Smooth muscle cell (in vitro differentiated cells): Measurements from ENCODE around the gene NKD2. TPM values are rescaled to one million over a fixed set of nuclear protein-coding genes. Genes with fewer than 3 reads are reported as not detected.

Experiments
- DNase-seq: peaks from one replicate; lab custom pipeline; 2025; ENCODE audit not compliant: unreplicated experiment; lab: John Stamatoyannopoulos, UW
- H2AFZ ChIP-seq: fragments of 200-600 bp; sonication (generic); 2 replicates; pipeline ENCODE4 v1.6.0; 2016; ENCODE audit warnings: antibody characterized with exemption, low read depth, mild to moderate bottlenecking
- H3F3A ChIP-seq: fragments of 200-600 bp; sonication (generic); 2 replicates; pipeline ENCODE4 v1.6.0; 2017; ENCODE audit warnings: antibody characterized with exemption, low read depth
- H3K27ac ChIP-seq: fragments of 200-600 bp; sonication (generic); 2 replicates; pipeline ENCODE4 v1.5.1; 2016; ENCODE audit warnings: low read depth, mild to moderate bottlenecking
- H3K27me3 ChIP-seq: fragments of 200-600 bp; sonication (generic); 2 replicates; pipeline ENCODE4 v1.6.1; 2016; ENCODE audit warnings: low read depth, mild to moderate bottlenecking
- H3K36me3 ChIP-seq: fragments of 200-600 bp; sonication (generic); 2 replicates; pipeline ENCODE4 v1.5.1; 2016; ENCODE audit warnings: low read depth
- H3K4me1 ChIP-seq: fragments of 200-600 bp; sonication (generic); 2 replicates; pipeline ENCODE4 v1.5.1; 2016; ENCODE audit warnings: low read depth
- H3K4me2 ChIP-seq: fragments of 200-600 bp; sonication (generic); 2 replicates; pipeline ENCODE4 v1.6.0; 2016; ENCODE audit warnings: mild to moderate bottlenecking
- H3K4me3 ChIP-seq: fragments of 200-600 bp; sonication (generic); 2 replicates; pipeline ENCODE4 v1.5.1; 2016; ENCODE audit warnings: mild to moderate bottlenecking
- H3K79me2 ChIP-seq: fragments of 200-600 bp; sonication (generic); 2 replicates; pipeline ENCODE4 v1.6.0; 2016; ENCODE audit warnings: low read depth, mild to moderate bottlenecking
- H3K9ac ChIP-seq: fragments of 200-600 bp; sonication (generic); 2 replicates; pipeline ENCODE4 v1.6.0; 2016; ENCODE audit warnings: low read depth
- H3K9me3 ChIP-seq: fragments of 200-600 bp; sonication (generic); replicated peaks from 2 replicates; pipeline ENCODE4 v1.5.1; 2016; ENCODE audit warnings: low read depth
- H4K20me1 ChIP-seq: fragments of 200-600 bp; sonication (generic); 2 replicates; pipeline ENCODE4 v1.6.0; 2016; ENCODE audit warnings: low read depth
- CTCF ChIP-seq: fragments of 200-600 bp; sonication (generic); IDR thresholded peaks from 2 replicates; pipeline ENCODE4 v1.5.1; 2017; ENCODE audit warnings: borderline replicate concordance, mild to moderate bottlenecking, antibody characterized with exemption; ENCODE audit not compliant: insufficient read depth, poor library complexity, severe bottlenecking
- WGBS: methylation state at CpG from one replicate; pipeline ENCODE4 v1.1.7; 2016; ENCODE audit warnings: low lambda C conversion rate; 5-methylcytosine and 5-hydroxymethylcytosine counted together
- polyA plus RNA-seq: library from polyadenylated mRNA; unstranded; fragments of >200 nt; fragmentation: Nextera tagmentation; extraction: Ambion mirVana; gene quantifications from 2 replicates; pipeline ENCODE4 v1.2.1, GENCODE V29; 2016
- total RNA-seq: library from RNA; depleted of rRNA; stranded (reverse); fragments of >200 nt; gene quantifications from 2 replicates; pipeline ENCODE4 v1.2.3, GENCODE V29; 2014

NKD2 gene
- total and polyA plus RNA-seq, 2 experiments from 2014 or later = 32.5 to 122 TPM

- H3K27ac ChIP-seq = peak overlapping the region; percentile 82
Observed at GRCh38 chr5:978054-978453, 30.5 kb upstream of the NKD2 start.

GRCh38 chr5:978693-979092 is 29.9 kb upstream of the NKD2 start:
- Histone ChIP-seq H3K36me3 (no peaks in the 10 kb centered on the region), H2AFZ (peak overlapping the region; percentile 72), H4K20me1 (no peaks in the 10 kb centered on the region), H3K27me3 (no peaks in the 10 kb centered on the region), H3K4me2 (peak overlapping the region; percentile 26), H3F3A (peaks cover 19% of the 10 kb centered on the region), H3K4me1 (peaks cover 18% of the 10 kb centered on the region), H3K9ac (no peak overlapping the region), H3K79me2 (no peaks in the 10 kb centered on the region), H3K9me3 (no peaks in the 10 kb centered on the region), H3K27ac (peak overlapping the region; percentile 82), H3K4me3 (no peak overlapping the region)
- DNase-seq = no peak
- no peak for TF ChIP-seq CTCF
- 48% methylated on average over 10 of the region's 10 CpGs for WGBS

More at GRCh38 chr5:978054-978453, 30.5 kb upstream of the NKD2 start:
- Histone ChIP-seq H2AFZ (no peak overlapping the region), H3F3A (peaks cover 19% of the 10 kb centered on the region), H3K9ac (no peak overlapping the region), H3K36me3 (no peaks in the 10 kb centered on the region), H4K20me1 (no peaks in the 10 kb centered on the region), H3K4me3 (no peak overlapping the region), H3K9me3 (no peaks in the 10 kb centered on the region), H3K4me1 (peaks cover 18% of the 10 kb centered on the region), H3K4me2 (peak overlapping the region; percentile 26), H3K27me3 (no peaks in the 10 kb centered on the region), H3K79me2 (no peaks in the 10 kb centered on the region)
- WGBS = 88% methylated on average over 16 of the region's 16 CpGs
- no peak for DNase-seq
- no peak for TF ChIP-seq CTCF

GRCh38 chr5:979100-979817 is 29.3 kb upstream of the NKD2 start:
- Histone ChIP-seq H3K4me2 (no peak overlapping the region), H3K9me3 (no peaks in the 10 kb centered on the region), H3K36me3 (no peaks in the 10 kb centered on the region), H4K20me1 (no peaks in the 10 kb centered on the region), H3K4me3 (no peak overlapping the region), H3K27ac (peak overlapping the region; percentile 82), H3K27me3 (no peaks in the 10 kb centered on the region), H3F3A (peaks cover 19% of the 10 kb centered on the region), H3K79me2 (no peaks in the 10 kb centered on the region), H3K9ac (no peak overlapping the region), H3K4me1 (peaks cover 18% of the 10 kb centered on the region), H2AFZ (no peak overlapping the region)
- TF ChIP-seq CTCF = no peak
- DNase-seq = no peak
- WGBS = 97% methylated on average over 24 of the region's 24 CpGs

GRCh38 chr5:980001-980588 is 28.5 kb upstream of the NKD2 start:
- Histone ChIP-seq H2AFZ (peak overlapping the region; percentile 70), H3K27ac (peak overlapping the region; percentile 82), H3K79me2 (no peaks in the 10 kb centered on the region), H3K4me2 (peak overlapping the region; percentile 35), H3K4me1 (peaks cover 18% of the 10 kb centered on the region), H3K4me3 (no peak overlapping the region), H4K20me1 (no peaks in the 10 kb centered on the region), H3K9me3 (no peaks in the 10 kb centered on the region), H3K9ac (peak overlapping the region; percentile 48), H3K27me3 (no peaks in the 10 kb centered on the region), H3K36me3 (no peaks in the 10 kb centered on the region), H3F3A (peaks cover 19% of the 10 kb centered on the region)
- no peak for TF ChIP-seq CTCF
- DNase-seq = no peak
- 60% methylated on average over 17 of the region's 17 CpGs for WGBS
